Measurements from ENCODE around the gene TEX14. TPM values are rescaled to one million over a fixed set of nuclear protein-coding genes. Genes with fewer than 3 reads are reported as not detected.

TEX14 gene
- polyA plus RNA-seq, 3 donors = 0.25 TPM; not detected in 2

DNA sequence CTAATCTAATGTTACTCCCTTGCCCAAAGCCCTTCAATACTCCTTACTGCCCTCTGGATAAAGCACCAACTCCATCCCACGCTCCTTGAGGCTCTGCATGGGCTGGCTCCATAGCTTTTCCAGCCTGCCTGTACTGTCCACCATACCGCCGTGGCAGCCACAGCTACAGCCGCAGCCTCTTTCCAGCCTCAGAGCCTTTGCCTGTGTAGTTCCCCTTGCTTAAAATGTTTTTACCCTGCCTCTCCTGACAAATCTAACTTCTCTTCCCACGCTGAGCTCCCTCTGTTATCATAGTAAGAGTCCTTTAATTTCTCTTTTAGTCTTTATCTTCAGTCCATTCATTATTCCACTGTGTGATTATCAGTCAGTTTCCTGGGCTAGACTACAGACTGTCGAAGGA lies 22.0 kb downstream of the TEX14 start:
- no peaks in the 10 kb centered on the region for H3K9me3 ChIP-seq (replicated peaks in 1 of 2; ENCODE audit: control insufficient read depth in 1 of 2, insufficient read depth in 1 of 2, low read length in 2 of 2)
- H3K36me3 Mint-ChIP-seq = peaks cover 0 to 3% of the 10 kb centered on the region in 2 donors
- no peaks in the 10 kb centered on the region for H4K20me1 ChIP-seq (ENCODE audit: insufficient read depth, low read length)
- peaks cover 16% of the 10 kb centered on the region for H3K4me1 Mint-ChIP-seq
- peak overlapping the region in 1 of 2 donors; percentile 22 for H3K4me3 Mint-ChIP-seq
- no peak overlapping the region for H3K27ac Mint-ChIP-seq
- no peaks in the 10 kb centered on the region for H3K36me3 ChIP-seq (replicated peaks in 1 of 2; ENCODE audit: control insufficient read depth in 1 of 2, insufficient read depth in 2 of 2, low read length in 2 of 2)
- DNase-seq = no peak
- peaks cover 7 to 8% of the 10 kb centered on the region in 2 donors for H3K4me1 ChIP-seq (ENCODE audit: control insufficient read depth in 1 of 2, insufficient read depth in 2 of 2, low read length in 2 of 2)
- no peak overlapping the region for H3K4me2 ChIP-seq (replicated peaks; ENCODE audit: extremely low read depth, low read length, poor library complexity, severe bottlenecking)
- no peak for TF ChIP-seq CTCF (IDR thresholded peaks at IDR 0.05)
- no peak overlapping the region for H3K9ac ChIP-seq (ENCODE audit: insufficient read depth, low read length, poor library complexity, severe bottlenecking)
- H3K4me3 ChIP-seq (replicated peaks in 1 of 3; ENCODE audit: low read depth in 2 of 3, low read length in 3 of 3) = no peak overlapping the region
- no peak overlapping the region for H3K27ac ChIP-seq (ENCODE audit: low read depth in 1 of 2, low read length in 2 of 2)
- WGBS (ENCODE audit: insufficient coverage) = 94% methylated on average over 2 of the region's 6 CpGs
- H3K9me3 Mint-ChIP-seq = no peaks in the 10 kb centered on the region
- no peak overlapping the region for H2AFZ ChIP-seq (ENCODE audit: insufficient read depth, low read depth, low read length, poor library complexity, severe bottlenecking)
- H3K79me2 ChIP-seq (ENCODE audit: insufficient read depth, low read length) = no peaks in the 10 kb centered on the region
- intact Hi-C loops (cut with micrococcal nuclease) = no loop called here
- peaks cover 6 to 12% (median 6%) of the 10 kb centered on the region in 3 donors for H3K27me3 Mint-ChIP-seq (ENCODE audit: low read depth in 3 of 3)
- H3K27me3 ChIP-seq (ENCODE audit: control insufficient read depth in 2 of 2, insufficient read depth in 2 of 2, low read length in 2 of 2) = no peaks in the 10 kb centered on the region

GRCh38 chr17:58668598-58668935 lies 23.3 kb downstream of the TEX14 start:
- Histone ChIP-seq H3K4me1 (ENCODE audit: control insufficient read depth in 1 of 2, insufficient read depth in 2 of 2, low read length in 2 of 2) (peaks cover 7 to 8% of the 10 kb centered on the region in 2 donors), H3K4me2 (replicated peaks; ENCODE audit: extremely low read depth, low read length, poor library complexity, severe bottlenecking) (no peak overlapping the region), H3K79me2 (ENCODE audit: insufficient read depth, low read length) (no peaks in the 10 kb centered on the region), H3K36me3 (replicated peaks in 1 of 2; ENCODE audit: control insufficient read depth in 1 of 2, insufficient read depth in 2 of 2, low read length in 2 of 2) (no peaks in the 10 kb centered on the region), H3K27ac (ENCODE audit: low read depth in 1 of 2, low read length in 2 of 2) (no peak overlapping the region), H3K9ac (ENCODE audit: insufficient read depth, low read length, poor library complexity, severe bottlenecking) (no peak overlapping the region), H3K4me3 (replicated peaks in 1 of 3; ENCODE audit: low read depth in 2 of 3, low read length in 3 of 3) (no peak overlapping the region), H4K20me1 (ENCODE audit: insufficient read depth, low read length) (no peaks in the 10 kb centered on the region), H3K9me3 (replicated peaks in 1 of 2; ENCODE audit: control insufficient read depth in 1 of 2, insufficient read depth in 1 of 2, low read length in 2 of 2) (no peaks in the 10 kb centered on the region), H3K27me3 (ENCODE audit: control insufficient read depth in 2 of 2, insufficient read depth in 2 of 2, low read length in 2 of 2) (no peaks in the 10 kb centered on the region), H2AFZ (ENCODE audit: insufficient read depth, low read depth, low read length, poor library complexity, severe bottlenecking) (no peak overlapping the region)
- no peaks in the 10 kb centered on the region for H3K9me3 Mint-ChIP-seq
- H3K27me3 Mint-ChIP-seq (ENCODE audit: low read depth in 3 of 3) = peaks cover 5 to 14% (median 6%) of the 10 kb centered on the region in 3 donors
- peaks cover 16% of the 10 kb centered on the region for H3K4me1 Mint-ChIP-seq
- no peak for DNase-seq
- H3K27ac Mint-ChIP-seq = peak overlapping the region in 1 of 7 donors; percentile 36
- WGBS (ENCODE audit: insufficient coverage) = 100% methylated on average over 1 of the region's 2 CpGs
- intact Hi-C loops (cut with micrococcal nuclease) = no loop called here
- H3K4me3 Mint-ChIP-seq = no peak overlapping the region
- no peak for TF ChIP-seq CTCF (IDR thresholded peaks at IDR 0.05)
- peaks cover 0 to 3% of the 10 kb centered on the region in 2 donors for H3K36me3 Mint-ChIP-seq
